Stimulated activated CD4-positive, alpha-beta T cell treated with anti-CD3 and anti-CD28 coated beads, Interleukin-4, amount 100 ng/mL, for 1 hour (primary cell): Measurements from ENCODE around the gene OR4C11.

ENCODE experiments used
- DNase-seq: peaks from one replicate; pipeline ENCODE4 v3.0.0-alpha.2; 2020

Gene OR4C11, protein sequence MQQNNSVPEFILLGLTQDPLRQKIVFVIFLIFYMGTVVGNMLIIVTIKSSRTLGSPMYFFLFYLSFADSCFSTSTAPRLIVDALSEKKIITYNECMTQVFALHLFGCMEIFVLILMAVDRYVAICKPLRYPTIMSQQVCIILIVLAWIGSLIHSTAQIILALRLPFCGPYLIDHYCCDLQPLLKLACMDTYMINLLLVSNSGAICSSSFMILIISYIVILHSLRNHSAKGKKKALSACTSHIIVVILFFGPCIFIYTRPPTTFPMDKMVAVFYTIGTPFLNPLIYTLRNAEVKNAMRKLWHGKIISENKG

DNA sequence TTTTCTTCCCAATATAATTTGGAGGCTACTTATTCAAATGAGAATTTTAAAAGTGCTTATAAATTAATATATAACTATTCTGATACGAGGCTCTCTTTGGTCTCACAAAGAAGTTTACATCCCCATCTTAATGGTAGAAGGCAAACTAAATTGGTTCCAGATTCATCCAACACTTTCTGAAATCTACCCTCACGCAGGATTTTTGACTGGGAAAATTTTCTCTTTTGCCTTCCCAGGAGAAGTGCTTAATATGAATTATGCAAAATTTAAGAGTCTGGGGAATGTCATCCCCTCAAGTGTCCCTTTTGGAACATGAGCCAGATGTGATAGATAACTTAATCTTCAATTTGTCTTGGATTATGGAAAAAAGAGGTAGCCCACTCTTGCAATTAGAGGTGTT, at the start of gene OR4C11:
OR4C11 (minus strand) TSS at position 101 of the 400 bp plus-strand sequence. CDS start 3,272 bp downstream, outside the sequence.
- no peak for DNase-seq

DNA sequence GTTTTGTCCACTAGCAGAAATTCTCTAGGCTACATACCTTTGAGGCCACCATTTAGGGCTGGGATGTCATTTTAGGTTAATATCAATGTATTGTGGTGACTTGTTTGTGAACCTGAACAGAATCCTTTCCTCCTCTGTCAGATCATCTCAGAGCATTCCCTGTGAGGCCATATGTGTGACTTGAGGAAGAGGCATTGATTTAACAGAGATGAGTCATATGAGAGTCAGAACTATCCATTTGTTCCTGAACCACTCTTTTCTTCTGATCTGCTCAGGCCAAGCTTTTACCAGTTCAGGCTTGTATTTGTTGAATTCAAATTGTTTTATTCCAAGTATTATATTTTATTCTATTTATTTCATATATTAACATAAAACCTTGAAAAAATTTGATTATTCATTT, 47.7 kb upstream of the OR4C11 start:
- DNase-seq, result no peak

DNA sequence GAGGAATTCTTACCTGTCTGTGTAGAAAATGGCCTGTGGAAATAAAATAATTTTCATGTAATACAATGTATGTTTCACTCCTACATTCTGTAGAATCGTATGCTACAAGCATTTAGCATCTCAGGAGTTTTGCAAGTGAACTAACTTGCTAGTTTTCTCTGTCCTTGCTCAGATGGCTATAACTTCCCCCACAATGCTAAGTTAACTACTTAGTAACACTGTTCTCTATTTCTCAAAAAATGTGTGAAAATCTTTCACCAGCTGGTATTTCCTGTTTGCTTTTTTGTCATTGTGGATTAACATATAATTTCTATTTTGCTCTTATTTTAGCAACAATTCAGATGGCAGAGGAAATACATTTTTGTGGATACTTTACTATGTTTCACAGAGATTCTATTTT, 45.1 kb upstream of the OR4C11 start:
- DNase-seq, result no peak

DNA sequence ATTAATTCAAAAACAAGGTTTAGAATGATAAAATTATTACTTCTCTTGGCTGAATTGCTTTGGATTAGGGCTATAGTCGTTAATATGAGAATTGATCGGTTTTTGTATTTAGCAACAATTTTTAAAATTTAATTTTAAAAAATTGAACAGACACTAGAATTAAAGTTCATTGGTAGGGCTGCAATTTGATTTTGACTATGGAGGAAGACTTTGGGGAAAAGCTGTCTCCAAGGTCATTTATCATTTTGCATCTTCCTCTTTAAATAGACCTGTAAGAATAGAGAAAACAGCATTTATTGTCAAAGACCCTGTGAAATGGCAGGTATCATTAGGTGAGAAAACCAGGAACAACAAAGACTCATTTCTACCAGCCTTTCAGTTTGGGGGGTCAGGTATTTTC, 40.6 kb upstream of the OR4C11 start, which contains the start of gene OR4S2:
OR4S2 (plus strand) TSS at position 301 of the 400 bp plus-strand sequence. CDS start 2,577 bp downstream, outside the sequence.
- no peak for DNase-seq

DNA sequence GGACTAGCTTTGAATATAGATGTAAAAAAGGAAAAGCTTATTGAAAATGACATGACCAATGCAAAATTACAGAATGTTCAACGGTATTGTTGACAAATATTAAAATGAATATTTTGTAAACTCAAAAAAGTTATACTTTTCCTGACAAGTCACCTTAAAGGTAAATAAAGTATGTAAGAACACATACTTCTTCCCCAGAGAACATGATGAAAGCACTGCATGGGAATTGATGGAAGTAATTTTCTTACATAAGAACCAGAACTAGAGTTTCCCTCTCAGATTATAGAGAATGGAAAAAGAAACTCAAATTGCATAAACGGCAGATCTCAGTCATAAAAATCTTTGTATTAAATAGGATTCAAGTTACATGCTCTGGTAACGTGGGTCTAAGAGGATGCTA, 27.4 kb upstream of the OR4C11 start, which contains the start of gene OR4P4:
OR4P4 (plus strand) TSS at position 301 of the 400 bp plus-strand sequence.
- no peak for DNase-seq

DNA sequence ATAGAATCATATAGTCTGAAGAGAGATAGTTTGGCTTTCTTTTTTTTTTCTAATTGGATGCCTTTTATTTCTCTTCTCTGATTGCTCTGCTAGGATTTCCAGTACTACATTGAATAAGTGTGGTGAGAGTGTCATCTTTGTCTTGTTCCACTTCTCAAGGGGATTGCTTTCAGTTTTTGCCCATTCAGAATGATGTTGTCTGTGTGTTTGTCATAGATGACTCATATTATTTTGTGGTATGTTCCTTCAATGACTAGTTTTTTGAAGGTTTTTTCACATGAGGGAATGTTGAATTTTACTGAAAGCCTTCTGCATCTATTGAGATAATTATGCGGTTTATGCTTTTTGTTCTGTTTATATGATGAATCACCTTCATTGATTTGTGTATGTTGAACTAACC, 17.1 kb upstream of the OR4C11 start:
- no peak for DNase-seq

DNA sequence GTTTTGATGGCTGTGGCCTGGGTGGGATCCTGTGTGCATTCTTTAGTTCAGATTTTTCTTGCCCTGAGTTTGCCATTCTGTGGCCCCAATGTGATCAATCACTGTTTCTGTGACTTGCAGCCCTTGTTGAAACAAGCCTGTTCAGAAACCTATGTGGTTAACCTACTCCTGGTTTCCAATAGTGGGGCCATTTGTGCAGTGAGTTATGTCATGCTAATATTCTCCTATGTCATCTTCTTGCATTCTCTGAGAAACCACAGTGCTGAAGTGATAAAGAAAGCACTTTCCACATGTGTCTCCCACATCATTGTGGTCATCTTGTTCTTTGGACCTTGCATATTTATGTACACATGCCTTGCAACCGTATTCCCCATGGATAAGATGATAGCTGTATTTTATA, 34.9 kb downstream of the OR4C11 start:
- no peak for DNase-seq

DNA sequence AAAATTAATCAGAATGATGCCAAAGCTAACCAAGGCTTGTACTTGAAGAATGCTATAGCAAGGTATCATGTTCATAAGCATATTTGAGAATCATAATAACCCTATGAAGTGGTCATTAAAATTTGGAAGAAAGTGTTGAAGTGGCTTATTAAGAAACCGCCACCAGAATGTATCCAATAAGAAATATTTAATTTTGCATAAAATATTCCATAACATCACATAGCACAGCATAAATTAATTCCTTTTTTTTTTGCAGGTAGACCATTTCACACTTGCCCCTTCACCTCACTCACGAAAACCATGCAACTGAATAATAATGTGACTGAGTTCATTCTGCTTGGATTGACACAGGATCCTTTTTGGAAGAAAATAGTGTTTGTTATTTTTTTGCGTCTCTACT, 35.6 kb downstream of the OR4C11 start, which contains the start of gene OR4C16:
OR4C16 (plus strand) TSS at position 301 of the 400 bp plus-strand sequence; CDS start at position 301, 0 bp downstream.
- DNase-seq, result no peak

DNA sequence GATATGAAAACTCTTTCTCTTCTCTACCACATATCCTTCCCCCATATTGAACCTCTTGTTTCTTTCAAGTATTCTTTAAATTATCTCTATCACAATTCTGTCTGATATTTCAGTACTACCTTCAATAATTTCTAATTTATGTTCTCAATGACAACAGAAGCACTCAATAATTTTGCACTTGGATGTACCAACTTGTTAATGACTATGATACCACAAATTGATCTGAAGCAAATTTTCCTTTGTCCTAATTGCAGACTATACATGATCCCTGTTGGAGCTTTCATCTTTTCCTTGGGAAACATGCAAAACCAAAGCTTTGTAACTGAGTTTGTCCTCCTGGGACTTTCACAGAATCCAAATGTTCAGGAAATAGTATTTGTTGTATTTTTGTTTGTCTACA, 53.3 kb downstream of the OR4C11 start, which contains the start of gene OR4C15:
OR4C15 (plus strand) TSS at position 301 of the 400 bp plus-strand sequence; CDS start at position 301, 0 bp downstream.
- no peak for DNase-seq
